Ectodermal cell (in vitro differentiated cells): ENCODE results near the gene SCAI.
"Not testable (repeated sequence)": the region's sequence is repeated elsewhere in the genome, so short reads cannot be mapped to it uniquely, and the experiment has no call there.

Source experiments
- H3K27ac ChIP-seq: 2 replicates; pipeline ENCODE4 v1.7.0; 2013; ENCODE audit warnings: mild to moderate bottlenecking, low read depth, low read length; ENCODE audit not compliant: insufficient read depth, poor library complexity, severe bottlenecking
- H3K27me3 ChIP-seq: 2 replicates; pipeline ENCODE4 v1.7.0; 2013; ENCODE audit warnings: mild to moderate bottlenecking, low read length; ENCODE audit not compliant: insufficient read depth, control insufficient read depth, poor library complexity, severe bottlenecking
- H3K36me3 ChIP-seq: one replicate; pipeline ENCODE4 v1.7.0; 2013; ENCODE audit warnings: low read length; ENCODE audit not compliant: control insufficient read depth, insufficient read depth
- H3K4me1 ChIP-seq: one replicate; pipeline ENCODE4 v1.7.0; 2013; ENCODE audit warnings: low read length; ENCODE audit not compliant: control insufficient read depth, insufficient read depth
- H3K4me3 ChIP-seq: 2 replicates; pipeline ENCODE4 v1.7.0; 2013; ENCODE audit warnings: low read depth, low read length, control low read depth; ENCODE audit not compliant: insufficient read depth
- H3K9me3 ChIP-seq: 2 replicates; pipeline ENCODE4 v1.7.0; 2013; ENCODE audit warnings: mild to moderate bottlenecking, low read length, moderate library complexity; ENCODE audit not compliant: control insufficient read depth
- WGBS, 2 experiments: methylation state at CpG; one replicate each; pipeline ENCODE4 v1.1.7; 2013; ENCODE audit warnings: missing lambda C conversion rate in 2 of 2; 5-methylcytosine and 5-hydroxymethylcytosine counted together

Gene SCAI

GRCh38 chr9:125082197-125082596, 61.1 kb downstream of the SCAI start:
- WGBS, 2 experiments = 93 to 94% methylated on average over 6 of the region's 6 CpGs
- not testable (repeated sequence) for H3K4me3 ChIP-seq, H3K27ac ChIP-seq, H3K4me1 ChIP-seq, H3K36me3 ChIP-seq, H3K27me3 ChIP-seq, H3K9me3 ChIP-seq

- 95 to 97% methylated on average over 2 of the region's 2 CpGs for WGBS, 2 experiments
- H3K4me3 ChIP-seq, H3K4me1 ChIP-seq, H3K9me3 ChIP-seq, H3K27me3 ChIP-seq, H3K27ac ChIP-seq, H3K36me3 ChIP-seq: not testable (repeated sequence)
Measured at GRCh38 chr9:125080797-125081196, 62.5 kb downstream of the SCAI start.

GRCh38 chr9:125079931-125080330, 63.4 kb downstream of the SCAI start:
- peaks cover 2% of the 10 kb centered on the region for H3K9me3 ChIP-seq
- no peaks in the 10 kb centered on the region for H3K4me1 ChIP-seq
- WGBS, 2 experiments = 79 to 94% methylated on average over 1 to 2 of the region's 2 CpGs

GRCh38 chr9:125075997-125076396, 67.3 kb downstream of the SCAI start:
- H3K36me3 ChIP-seq = no peaks in the 10 kb centered on the region
- WGBS, 2 experiments = 87 to 94% methylated on average over 6 to 7 of the region's 7 CpGs
- H3K27me3 ChIP-seq = no peaks in the 10 kb centered on the region
- H3K27ac ChIP-seq = no peak overlapping the region
- H3K9me3 ChIP-seq = no peaks in the 10 kb centered on the region
- no peaks in the 10 kb centered on the region for H3K4me1 ChIP-seq
- H3K4me3 ChIP-seq = no peak overlapping the region

More at GRCh38 chr9:125079931-125080330, 63.4 kb downstream of the SCAI start:
- no peaks in the 10 kb centered on the region for H3K27me3 ChIP-seq
- H3K4me3 ChIP-seq = no peak overlapping the region
- H3K36me3 ChIP-seq = peaks cover 4% of the 10 kb centered on the region
- no peak overlapping the region for H3K27ac ChIP-seq

GRCh38 chr9:125074976-125075375, 68.4 kb downstream of the SCAI start:
- H3K4me1 ChIP-seq = no peaks in the 10 kb centered on the region
- 93 to 98% methylated on average over 2 of the region's 2 CpGs for WGBS, 2 experiments

GRCh38 chr9:125066839-125067619, 76.3 kb downstream of the SCAI start:
- no peak overlapping the region for H3K27ac ChIP-seq
- no peaks in the 10 kb centered on the region for H3K27me3 ChIP-seq
- no peaks in the 10 kb centered on the region for H3K4me1 ChIP-seq
- H3K4me3 ChIP-seq = no peak overlapping the region
- H3K9me3 ChIP-seq = no peaks in the 10 kb centered on the region
- H3K36me3 ChIP-seq = no peaks in the 10 kb centered on the region
- 87 to 89% methylated on average over 10 of the region's 10 CpGs for WGBS, 2 experiments

More at GRCh38 chr9:125074976-125075375, 68.4 kb downstream of the SCAI start:
- Histone ChIP-seq H3K4me3 (no peak overlapping the region), H3K27ac (no peak overlapping the region), H3K9me3 (no peaks in the 10 kb centered on the region), H3K27me3 (no peaks in the 10 kb centered on the region), H3K36me3 (no peaks in the 10 kb centered on the region)

- H3K36me3 ChIP-seq = no peaks in the 10 kb centered on the region
- no peaks in the 10 kb centered on the region for H3K9me3 ChIP-seq
- no peak overlapping the region for H3K4me3 ChIP-seq
- no peak overlapping the region for H3K27ac ChIP-seq
- no peaks in the 10 kb centered on the region for H3K4me1 ChIP-seq
- 88 to 95% methylated on average over 2 to 3 of the region's 3 CpGs for WGBS, 2 experiments
- H3K27me3 ChIP-seq = no peaks in the 10 kb centered on the region
Measured at GRCh38 chr9:125061391-125061790, 81.9 kb downstream of the SCAI start.

- no peak overlapping the region for H3K27ac ChIP-seq
- no peaks in the 10 kb centered on the region for H3K36me3 ChIP-seq
- H3K4me1 ChIP-seq = no peaks in the 10 kb centered on the region
- 90 to 95% methylated on average over 3 to 5 of the region's 5 CpGs for WGBS, 2 experiments
- no peak overlapping the region for H3K4me3 ChIP-seq
- H3K27me3 ChIP-seq = no peaks in the 10 kb centered on the region
- H3K9me3 ChIP-seq = no peaks in the 10 kb centered on the region
Measured at GRCh38 chr9:125049212-125050049, 93.9 kb downstream of the SCAI start.

- Histone ChIP-seq H3K27me3 (no peaks in the 10 kb centered on the region), H3K36me3 (no peaks in the 10 kb centered on the region), H3K9me3 (no peaks in the 10 kb centered on the region), H3K4me3 (no peak overlapping the region), H3K27ac (no peak overlapping the region), H3K4me1 (no peaks in the 10 kb centered on the region)
- WGBS, 2 experiments = 91 to 94% methylated on average over 6 of the region's 6 CpGs
Measured at GRCh38 chr9:125043631-125044030, 99.7 kb downstream of the SCAI start.

- Histone ChIP-seq H3K4me1 (no peaks in the 10 kb centered on the region), H3K27ac (no peak overlapping the region), H3K27me3 (no peaks in the 10 kb centered on the region), H3K9me3 (no peaks in the 10 kb centered on the region), H3K4me3 (no peak overlapping the region), H3K36me3 (no peaks in the 10 kb centered on the region)
- WGBS, 2 experiments = 94 to 98% methylated on average over 3 of the region's 3 CpGs
Measured at GRCh38 chr9:125043148-125043547, 100.2 kb downstream of the SCAI start.
